IPS-20b (cell line): Measurements from ENCODE around the gene ABCG4.
A peak's percentile ranks its signal among the peaks of the same experiment; 100 is the strongest.

ENCODE experiments used
- H3K27ac ChIP-seq: one replicate; pipeline ENCODE4 v1.5.1; 2013; ENCODE audit warnings: low read length
- H3K27me3 ChIP-seq: 2 replicates; pipeline ENCODE4 v1.6.1; 2013; ENCODE audit warnings: mild to moderate bottlenecking, low read length, inconsistent platforms; ENCODE audit not compliant: insufficient read depth
- H3K36me3 ChIP-seq: 2 replicates; pipeline ENCODE4 v1.6.1; 2013; ENCODE audit warnings: low read depth, mild to moderate bottlenecking, inconsistent platforms, low read length, moderate library complexity; ENCODE audit not compliant: insufficient read depth
- H3K4me1 ChIP-seq: 2 replicates; pipeline ENCODE4 v1.6.1; 2013; ENCODE audit warnings: mild to moderate bottlenecking, control low read depth, inconsistent platforms, low read length, moderate library complexity; ENCODE audit not compliant: insufficient read depth
- H3K4me3 ChIP-seq: 2 replicates; pipeline ENCODE4 v1.5.1; 2013; ENCODE audit warnings: mild to moderate bottlenecking, low read length, inconsistent platforms
- H3K9ac ChIP-seq: 2 replicates; pipeline ENCODE4 v1.6.1; 2013; ENCODE audit warnings: low read depth, mild to moderate bottlenecking, inconsistent platforms, low read length, moderate library complexity
- H3K9me3 ChIP-seq: 2 replicates; pipeline ENCODE4 v1.6.1; 2013; ENCODE audit warnings: mild to moderate bottlenecking, low read depth, low read length, inconsistent platforms; ENCODE audit not compliant: insufficient read depth

The ABCG4 gene

GRCh38 chr11:119108146-119108856 lies 40.6 kb upstream of the ABCG4 start:
- peaks cover 7% of the 10 kb centered on the region; the same call in 1 of the 2 replicates for H3K4me1 ChIP-seq
- H3K36me3 ChIP-seq, result no peaks in the 10 kb centered on the region
- peak overlapping the region; percentile 37; the same call in 1 of the 2 replicates for H3K9ac ChIP-seq
- no peak overlapping the region for H3K27ac ChIP-seq
- peak overlapping the region; percentile 67 for H3K4me3 ChIP-seq
- peaks cover 24% of the 10 kb centered on the region for H3K27me3 ChIP-seq
- no peaks in the 10 kb centered on the region for H3K9me3 ChIP-seq

GRCh38 chr11:119108857-119109221 lies 40.0 kb upstream of the ABCG4 start:
- Histone ChIP-seq H3K36me3 (no peaks in the 10 kb centered on the region), H3K4me1 (peaks cover 7% of the 10 kb centered on the region; the same call in 1 of the 2 replicates), H3K4me3 (no peak overlapping the region), H3K27ac (no peak overlapping the region), H3K27me3 (peaks cover 24% of the 10 kb centered on the region), H3K9me3 (no peaks in the 10 kb centered on the region), H3K9ac (no peak overlapping the region)

- Histone ChIP-seq H3K4me3 (no peak overlapping the region), H3K9ac (no peak overlapping the region), H3K9me3 (no peaks in the 10 kb centered on the region), H3K27me3 (peaks cover 24% of the 10 kb centered on the region), H3K4me1 (peaks cover 7% of the 10 kb centered on the region; the same call in 1 of the 2 replicates), H3K36me3 (no peaks in the 10 kb centered on the region), H3K27ac (no peak overlapping the region)
Measured at GRCh38 chr11:119109843-119110242, 39.0 kb upstream of the ABCG4 start.

- Histone ChIP-seq H3K27me3 (peaks cover 24% of the 10 kb centered on the region), H3K4me3 (no peak overlapping the region), H3K9ac (no peak overlapping the region), H3K9me3 (no peaks in the 10 kb centered on the region), H3K4me1 (peaks cover 7% of the 10 kb centered on the region; the same call in 1 of the 2 replicates), H3K27ac (no peak overlapping the region), H3K36me3 (no peaks in the 10 kb centered on the region)
Measured at GRCh38 chr11:119110439-119110838, 38.4 kb upstream of the ABCG4 start.

- Histone ChIP-seq H3K36me3 (no peaks in the 10 kb centered on the region), H3K9me3 (no peaks in the 10 kb centered on the region), H3K27me3 (peaks cover 24% of the 10 kb centered on the region), H3K4me1 (peaks cover 4% of the 10 kb centered on the region; the same call in 1 of the 2 replicates), H3K4me3 (no peak overlapping the region), H3K27ac (no peak overlapping the region), H3K9ac (no peak overlapping the region)
Measured at GRCh38 chr11:119111361-119111925, 37.4 kb upstream of the ABCG4 start.

- no peaks in the 10 kb centered on the region for H3K9me3 ChIP-seq
- H3K27me3 ChIP-seq, result peaks cover 21% of the 10 kb centered on the region
- H3K27ac ChIP-seq, result no peak overlapping the region
- H3K9ac ChIP-seq, result no peak overlapping the region
- no peak overlapping the region for H3K4me3 ChIP-seq
- no peaks in the 10 kb centered on the region for H3K4me1 ChIP-seq
- no peaks in the 10 kb centered on the region for H3K36me3 ChIP-seq
Measured at GRCh38 chr11:119112314-119113020, 36.4 kb upstream of the ABCG4 start.

GRCh38 chr11:119113716-119114115 lies 35.1 kb upstream of the ABCG4 start:
- H3K27ac ChIP-seq, result no peak overlapping the region
- H3K9ac ChIP-seq, result no peak overlapping the region
- no peak overlapping the region for H3K4me3 ChIP-seq
- peaks cover 9% of the 10 kb centered on the region for H3K27me3 ChIP-seq
- H3K36me3 ChIP-seq, result no peaks in the 10 kb centered on the region
- no peaks in the 10 kb centered on the region for H3K9me3 ChIP-seq
- no peaks in the 10 kb centered on the region for H3K4me1 ChIP-seq

GRCh38 chr11:119114351-119114750 lies 34.5 kb upstream of the ABCG4 start:
- Histone ChIP-seq H3K27ac (no peak overlapping the region), H3K9me3 (no peaks in the 10 kb centered on the region), H3K36me3 (no peaks in the 10 kb centered on the region), H3K4me1 (no peaks in the 10 kb centered on the region), H3K9ac (no peak overlapping the region), H3K4me3 (no peak overlapping the region), H3K27me3 (peaks cover 3% of the 10 kb centered on the region; the same call in 1 of the 2 replicates)

- H3K9ac ChIP-seq, result no peak overlapping the region
Measured at GRCh38 chr11:119115484-119116234, 33.2 kb upstream of the ABCG4 start.

GRCh38 chr11:119116235-119116594 lies 32.6 kb upstream of the ABCG4 start:
- peaks cover 2% of the 10 kb centered on the region; the same call in 1 of the 2 replicates for H3K4me1 ChIP-seq
- no peaks in the 10 kb centered on the region for H3K27me3 ChIP-seq
- H3K9ac ChIP-seq, result no peak overlapping the region
- H3K27ac ChIP-seq, result no peak overlapping the region
- no peaks in the 10 kb centered on the region for H3K9me3 ChIP-seq
- H3K4me3 ChIP-seq, result no peak overlapping the region
- no peaks in the 10 kb centered on the region for H3K36me3 ChIP-seq

More at GRCh38 chr11:119115484-119116234, 33.2 kb upstream of the ABCG4 start:
- no peaks in the 10 kb centered on the region for H3K36me3 ChIP-seq
- H3K4me3 ChIP-seq, result no peak overlapping the region
- no peak overlapping the region for H3K27ac ChIP-seq
- H3K27me3 ChIP-seq, result no peaks in the 10 kb centered on the region
- no peaks in the 10 kb centered on the region for H3K9me3 ChIP-seq
- H3K4me1 ChIP-seq, result peaks cover 2% of the 10 kb centered on the region; the same call in 1 of the 2 replicates

- Histone ChIP-seq H3K4me3 (no peak overlapping the region), H3K9ac (no peak overlapping the region), H3K9me3 (no peaks in the 10 kb centered on the region), H3K27me3 (no peaks in the 10 kb centered on the region), H3K27ac (no peak overlapping the region), H3K4me1 (peaks cover 2% of the 10 kb centered on the region; the same call in 1 of the 2 replicates), H3K36me3 (no peaks in the 10 kb centered on the region)
Measured at GRCh38 chr11:119116601-119117000, 32.3 kb upstream of the ABCG4 start.
